CD4-positive, alpha-beta memory T cell (primary cell): ENCODE results near the gene ARF3. TPM values are rescaled to one million over a fixed set of nuclear protein-coding genes. Genes with fewer than 3 reads are reported as not detected.

ENCODE experiments used
- CTCF ChIA-PET: fragments of 350-600 bp; sonication (Branson Sonifier 250); formaldehyde crosslinking; loops from one replicate; lab custom pipeline; 2021; ENCODE audit warnings: inconsistent platforms; ENCODE audit not compliant: partially characterized antibody; lab: Charles Lee
- POLR2A ChIA-PET: fragments of 350-600 bp; sonication (Branson Sonifier 250); formaldehyde crosslinking; loops from one replicate; lab custom pipeline; 2021; ENCODE audit not compliant: partially characterized antibody; lab: Charles Lee
- DNase-seq, 5 donors: peaks; one replicate each; pipeline versions ENCODE4 v3.0.0 to v3.0.0-alpha.2; 2020 to 2022; ENCODE audit warnings: mixed read lengths in 1 of 5
- H3K27ac ChIP-seq: one replicate; pipeline ENCODE4 v1.7.0; 2013; ENCODE audit warnings: low read depth, low read length
- H3K27me3 ChIP-seq: 2 replicates; pipeline ENCODE4 v1.7.0; 2013; ENCODE audit warnings: mild to moderate bottlenecking, low read length, moderate library complexity; ENCODE audit not compliant: insufficient read depth
- H3K36me3 ChIP-seq: 2 replicates; pipeline ENCODE4 v1.7.0; 2013; ENCODE audit warnings: mild to moderate bottlenecking, low read length, moderate library complexity; ENCODE audit not compliant: insufficient read depth
- H3K4me1 ChIP-seq: 2 replicates; pipeline ENCODE4 v1.7.0; 2013; ENCODE audit warnings: mild to moderate bottlenecking, low read length, moderate library complexity; ENCODE audit not compliant: insufficient read depth
- H3K4me3 ChIP-seq, 2 donors: one replicate each; pipeline ENCODE4 v1.7.0; 2013; ENCODE audit warnings: low read length in 2 of 2, mild to moderate bottlenecking in 1 of 2
- H3K9me3 ChIP-seq, 2 donors: one replicate each; pipeline ENCODE4 v1.7.0; 2013; ENCODE audit warnings: low read length in 2 of 2, control low read depth in 1 of 2; ENCODE audit not compliant: control insufficient read depth in 1 of 2
- H3K27ac Mint-ChIP-seq, 7 donors: one replicate each; pipeline ENCODE4 v1.8.0; 2020 to 2021; ENCODE audit warnings: mixed read lengths in 7 of 7, mild to moderate bottlenecking in 6 of 7, inconsistent platforms in 3 of 7, moderate library complexity in 3 of 7
- H3K27me3 Mint-ChIP-seq, 2 donors: one replicate each; pipeline ENCODE4 v1.8.0; 2020 to 2021; ENCODE audit warnings: mixed read lengths in 2 of 2
- H3K36me3 Mint-ChIP-seq, 2 donors: one replicate each; pipeline ENCODE4 v1.8.0; 2020 to 2021; ENCODE audit warnings: mixed read lengths in 2 of 2, inconsistent platforms in 1 of 2, mild to moderate bottlenecking in 1 of 2
- H3K4me1 Mint-ChIP-seq, 4 donors: one replicate each; pipeline ENCODE4 v1.8.0; 2020 to 2021; ENCODE audit warnings: mixed read lengths in 4 of 4, mild to moderate bottlenecking in 1 of 4
- H3K4me3 Mint-ChIP-seq, 8 donors: one replicate each; pipeline ENCODE4 v1.8.0; 2020 to 2021; ENCODE audit warnings: mixed read lengths in 8 of 8, mild to moderate bottlenecking in 7 of 8, moderate library complexity in 6 of 8, inconsistent platforms in 3 of 8
- H3K9me3 Mint-ChIP-seq, 8 donors: one replicate each; pipeline ENCODE4 v1.8.0; 2020 to 2021; ENCODE audit warnings: mixed read lengths in 8 of 8, mild to moderate bottlenecking in 5 of 8, inconsistent platforms in 3 of 8, moderate library complexity in 1 of 8
- intact Hi-C: fragments of 100-400 bp; cut with micrococcal nuclease; formaldehyde crosslinking; loops from one replicate; pipeline ENCODE4 v1.15.1; 2023
- polyA plus RNA-seq, 2 donors: library from polyadenylated mRNA; unstranded; fragments of 300-500 nt; fragmentation: Illumina TruSeq; gene quantifications; one replicate each; pipeline ENCODE4 v1.2.3, GENCODE V29; 2021
- total RNA-seq, 2 experiments: library from RNA; stranded (reverse); gene quantifications; one replicate each; pipeline ENCODE4 v1.2.3, GENCODE V29; 2021

Gene ARF3
- total and polyA plus RNA-seq, 4 experiments from 2014 or later: 22.6 to 77.5 (median 50.5) TPM

- H3K9me3 Mint-ChIP-seq: no peaks in the 10 kb centered on the region
- peak; percentile 54 to 80 (median 62) for DNase-seq
- H3K27me3 Mint-ChIP-seq: peaks cover 31 to 49% of the 10 kb centered on the region in 2 donors
- Histone ChIP-seq H3K4me3 (peak overlapping the region in 1 of 2 donors; percentile 60), H3K4me1 (peaks cover 42% of the 10 kb centered on the region), H3K36me3 (peaks cover 1% of the 10 kb centered on the region), H3K27me3 (peaks cover 18% of the 10 kb centered on the region), H3K9me3 (no peaks in the 10 kb centered on the region), H3K27ac (no peak overlapping the region)
- H3K4me1 Mint-ChIP-seq: peaks cover 15 to 47% (median 26%) of the 10 kb centered on the region in 4 donors
- ChIA-PET POLR2A (interaction anchor here (0.9 to 7.3 kb wide), 13 partner anchors 12 to 145 kb away, joined by 3 to 46 read pairs (median 6); partner anchors contain the start of genes DDX23, FKBP11, KMT2D and PRKAG1), CTCF (interaction anchor here (0.9 to 14.1 kb wide), 24 partner anchors 8 to 238 kb away, joined by 3 to 244 read pairs (median 4); partner anchors contain the start of genes CACNB3, DDX23, PRKAG1 and RHEBL1)
- H3K4me3 Mint-ChIP-seq: peak overlapping the region; percentile 59 to 85 (median 76)
- intact Hi-C loops: loop anchor here (1.0 to 5.0 kb wide), 3 partner anchors 21 to 96 kb away; partner anchors contain the start of genes KMT2D and PRKAG1
- H3K27ac Mint-ChIP-seq: peak overlapping the region in 6 of 7 donors; percentile 64 to 86 (median 71)
- H3K36me3 Mint-ChIP-seq: peaks cover 12 to 15% of the 10 kb centered on the region in 2 donors
Measured at GRCh38 chr12:48996794-48997718, 39.8 kb upstream of the ARF3 start.

- H3K9me3 Mint-ChIP-seq: no peaks in the 10 kb centered on the region
- intact Hi-C loops: loop anchor here (1.0 to 5.0 kb wide), 3 partner anchors 14 to 142 kb away; partner anchors contain the start of gene KMT2D
- ChIA-PET POLR2A (interaction anchor here (0.8 to 7.3 kb wide), 5 partner anchors 14 to 146 kb away, joined by 3 to 46 read pairs (median 4); partner anchors contain the start of gene DDX23), CTCF (interaction anchor here (0.7 to 14.1 kb wide), 10 partner anchors 8 to 142 kb away, joined by 3 to 244 read pairs (median 4); partner anchors contain the start of genes ARF3, DDX23 and WNT1)
- H3K4me3 ChIP-seq: no peak overlapping the region
- peak overlapping the region in 6 of 8 donors; percentile 47 to 92 (median 69) for H3K4me3 Mint-ChIP-seq
- peaks cover under 1 to 2% of the 10 kb centered on the region in 2 donors for H3K36me3 Mint-ChIP-seq
- no peak overlapping the region for H3K27ac ChIP-seq
- peaks cover 13 to 44% (median 25%) of the 10 kb centered on the region in 4 donors for H3K4me1 Mint-ChIP-seq
- H3K36me3 ChIP-seq: no peaks in the 10 kb centered on the region
- H3K27ac Mint-ChIP-seq: peak overlapping the region in 5 of 7 donors; percentile 51 to 93 (median 89)
- peaks cover 40% of the 10 kb centered on the region for H3K4me1 ChIP-seq
- peaks cover 34 to 44% of the 10 kb centered on the region in 2 donors for H3K27me3 Mint-ChIP-seq
- DNase-seq: peak; percentile 31 to 53 (median 40)
- H3K9me3 ChIP-seq: no peaks in the 10 kb centered on the region
- peaks cover 18% of the 10 kb centered on the region for H3K27me3 ChIP-seq
Measured at GRCh38 chr12:48995086-48995879, 38.0 kb upstream of the ARF3 start.

- Mint-ChIP-seq H3K4me1 (peaks cover 10 to 36% (median 19%) of the 10 kb centered on the region in 4 donors), H3K27me3 (peaks cover 32 to 37% of the 10 kb centered on the region in 2 donors), H3K36me3 (no peaks in the 10 kb centered on the region), H3K9me3 (no peaks in the 10 kb centered on the region), H3K27ac (peak overlapping the region in 1 of 7 donors; percentile 18), H3K4me3 (peak overlapping the region in 1 of 8 donors; percentile 70)
- no peak overlapping the region for H3K4me3 ChIP-seq
- peaks cover 32% of the 10 kb centered on the region for H3K4me1 ChIP-seq
- H3K27me3 ChIP-seq: peaks cover 11% of the 10 kb centered on the region
- no peaks in the 10 kb centered on the region for H3K9me3 ChIP-seq
- H3K36me3 ChIP-seq: no peaks in the 10 kb centered on the region
- H3K27ac ChIP-seq: no peak overlapping the region
- DNase-seq: no peak
- intact Hi-C loops: loop anchor here (1.0 to 5.0 kb wide), 3 partner anchors 14 to 141 kb away; partner anchors contain the start of gene KMT2D
- ChIA-PET CTCF (interaction anchor here (0.7 to 14.1 kb wide), 9 partner anchors 9 to 141 kb away, joined by 3 to 244 read pairs (median 3); partner anchors contain the start of genes ARF3, DDX23 and WNT1), POLR2A (interaction anchor here (0.7 to 7.3 kb wide), 7 partner anchors 13 to 145 kb away, joined by 3 to 46 read pairs (median 3); partner anchors contain the start of gene DDX23)
Measured at GRCh38 chr12:48994224-48995085, 37.2 kb upstream of the ARF3 start.

DNA sequence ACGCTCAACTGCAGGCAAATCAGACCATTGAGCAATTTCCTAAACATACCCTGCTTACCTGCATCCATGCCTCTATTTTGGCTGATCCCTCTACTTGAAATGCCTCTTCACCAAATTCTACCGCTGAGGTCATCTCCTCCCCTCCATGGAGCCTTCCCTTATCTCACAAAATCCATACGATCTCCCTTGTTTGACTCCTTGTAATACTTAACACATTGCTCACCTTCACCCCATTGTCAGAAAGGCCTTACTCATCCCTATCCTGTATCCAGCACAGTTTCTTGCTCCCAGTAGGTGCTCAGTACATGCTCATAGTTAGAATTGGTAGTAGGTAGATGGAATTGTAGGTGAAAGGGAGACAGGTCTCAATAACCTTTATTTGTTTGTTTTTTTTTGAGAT lies 36.5 kb upstream of the ARF3 start:
- intact Hi-C loops: loop anchor here (2.0 kb wide), 1 partner anchor 13 kb away; no protein-coding TSS in a partner anchor
- Mint-ChIP-seq H3K27ac (no peak overlapping the region), H3K36me3 (no peaks in the 10 kb centered on the region)

DNA sequence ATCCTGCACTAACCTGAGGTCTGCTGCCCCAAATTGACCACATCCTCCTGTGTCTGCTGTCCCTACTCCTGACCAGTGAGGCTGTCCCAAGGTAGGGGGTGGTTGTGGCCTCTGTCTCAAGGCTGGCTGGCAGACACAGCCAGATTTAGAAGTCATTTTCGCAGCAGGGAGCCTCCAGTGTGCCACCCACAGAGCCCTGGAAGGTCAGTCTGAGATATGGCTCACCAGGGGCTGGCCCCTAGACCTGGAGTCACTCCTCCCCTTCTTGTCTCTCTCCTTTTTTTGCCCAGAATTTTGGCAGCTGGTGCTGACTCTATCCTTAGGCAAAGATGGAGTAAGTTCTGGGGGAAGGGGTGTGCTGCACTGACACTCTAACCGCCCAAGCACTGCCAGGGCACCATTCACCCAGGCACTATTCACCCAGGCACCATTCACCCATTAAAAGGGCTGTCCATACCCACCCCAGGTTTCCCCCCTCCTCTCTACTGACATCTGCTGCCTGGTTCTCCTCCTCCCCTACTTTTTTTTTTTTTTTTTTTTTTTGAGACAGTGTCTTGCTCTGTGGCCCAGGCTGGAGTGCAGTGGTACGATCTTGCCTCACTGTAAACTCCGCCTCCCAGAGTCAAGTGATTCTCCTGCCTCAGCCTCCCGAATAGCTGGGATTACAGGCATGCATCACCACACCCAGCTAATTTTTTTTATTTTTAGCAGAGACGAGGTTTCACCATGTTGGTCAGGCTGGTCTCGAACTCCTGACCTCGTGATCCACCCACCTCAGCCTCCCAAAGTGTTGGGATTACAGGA lies 34.2 kb upstream of the ARF3 start:
- Histone ChIP-seq H3K27me3 (peaks cover 12% of the 10 kb centered on the region), H3K4me1 (peaks cover 14% of the 10 kb centered on the region), H3K4me3 (no peak overlapping the region), H3K9me3 (no peaks in the 10 kb centered on the region), H3K36me3 (no peaks in the 10 kb centered on the region), H3K27ac (no peak overlapping the region)
- no peak for DNase-seq
- ChIA-PET CTCF (interaction anchor here (0.6 to 14.1 kb wide), 6 partner anchors 10 to 138 kb away, joined by 3 to 244 read pairs (median 5); partner anchors contain the start of genes ARF3, DDX23 and WNT1), POLR2A (no interaction called here)
- peaks cover 16 to 24% (median 18%) of the 10 kb centered on the region in 4 donors for H3K4me1 Mint-ChIP-seq
- intact Hi-C loops: no loop called here
- no peak overlapping the region for H3K27ac Mint-ChIP-seq
- H3K27me3 Mint-ChIP-seq: peaks cover 38 to 40% of the 10 kb centered on the region in 2 donors
- H3K36me3 Mint-ChIP-seq: no peaks in the 10 kb centered on the region
- H3K4me3 Mint-ChIP-seq: no peak overlapping the region
- H3K9me3 Mint-ChIP-seq: no peaks in the 10 kb centered on the region

More for the DNA sequence above, 36.5 kb upstream of the ARF3 start:
- no peak for DNase-seq
- H3K27me3 ChIP-seq: peaks cover 12% of the 10 kb centered on the region
- H3K4me3 Mint-ChIP-seq: no peak overlapping the region
- ChIA-PET POLR2A (interaction anchor here (1.1 to 7.3 kb wide), 3 partner anchors 12 to 59 kb away, joined by 3 to 46 read pairs (median 3); no protein-coding TSS in a partner anchor), CTCF (interaction anchor here (0.7 to 14.1 kb wide), 9 partner anchors 12 to 140 kb away, joined by 3 to 244 read pairs (median 3); partner anchors contain the start of genes ARF3, DDX23 and WNT1)
- H3K4me3 ChIP-seq: no peak overlapping the region
- H3K27ac ChIP-seq: no peak overlapping the region
- H3K27me3 Mint-ChIP-seq: peaks cover 35 to 38% of the 10 kb centered on the region in 2 donors
- no peaks in the 10 kb centered on the region for H3K9me3 Mint-ChIP-seq
- no peaks in the 10 kb centered on the region for H3K36me3 ChIP-seq
- H3K9me3 ChIP-seq: no peaks in the 10 kb centered on the region
- peaks cover 10 to 30% (median 16%) of the 10 kb centered on the region in 4 donors for H3K4me1 Mint-ChIP-seq
- peaks cover 26% of the 10 kb centered on the region for H3K4me1 ChIP-seq
